ENCODE results near the gene BRD3OS.

The BRD3OS gene

GRCh38 chr9:134049236-134049635 is 24.0 kb downstream of the BRD3OS start:
- ATAC-seq: no peak; the same call in 2 of the 3 replicates
- TF ChIP-seq ESRRG (CRISPR knock-in tag; IDR thresholded peaks at IDR 0.05) (no peak), TOX (CRISPR knock-in tag; IDR thresholded peaks at IDR 0.05; ENCODE audit: borderline replicate concordance) (no peak)

DNA sequence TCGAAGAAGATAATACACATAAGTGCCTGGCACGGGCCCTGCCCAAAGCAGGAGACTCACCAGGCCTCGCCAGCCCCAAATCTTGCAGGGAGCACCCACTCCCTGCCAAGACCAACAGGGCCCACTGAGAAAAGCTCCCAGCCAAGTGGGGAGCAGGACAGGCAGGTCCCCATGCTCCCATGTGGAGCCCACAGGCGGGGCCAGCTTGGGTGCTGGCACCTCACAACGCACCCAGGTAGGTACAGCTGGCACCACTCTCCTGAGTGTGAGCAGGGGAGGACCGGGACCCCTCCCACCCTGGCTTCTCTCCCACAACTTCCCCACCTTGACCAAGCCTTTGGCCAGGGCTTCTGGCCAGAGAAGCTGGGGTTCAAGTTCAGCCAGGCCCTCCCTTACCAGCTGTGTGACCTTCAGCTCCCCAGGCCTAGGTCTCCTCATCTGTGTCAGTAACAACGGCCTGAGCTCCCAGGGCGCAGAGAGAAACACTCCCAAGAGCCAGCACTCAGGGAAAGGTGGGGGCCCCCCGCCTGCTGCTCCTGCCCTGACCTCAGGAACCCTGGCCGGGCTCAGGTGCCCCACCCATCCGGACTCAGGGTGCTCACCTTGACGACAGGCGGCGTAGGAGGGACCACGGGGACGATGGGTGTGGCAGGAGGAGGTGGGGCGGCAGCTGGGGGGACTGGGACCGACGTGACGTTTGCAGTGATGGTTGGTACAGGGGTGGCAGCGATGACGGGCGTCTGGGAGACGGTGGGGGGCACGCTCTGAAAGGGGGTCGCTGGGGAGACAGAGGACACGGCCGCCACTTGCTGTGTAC is 24.7 kb downstream of the BRD3OS start:
- TF ChIP-seq ZC3H10 (CRISPR knock-in tag; IDR thresholded peaks at IDR 0.05): no peak
- no peak for TF ChIP-seq OSR1 (CRISPR knock-in tag; IDR thresholded peaks at IDR 0.05)
- TF ChIP-seq TOX (CRISPR knock-in tag; IDR thresholded peaks at IDR 0.05; ENCODE audit: borderline replicate concordance): no peak
- no peak for TF ChIP-seq POU6F1 (CRISPR knock-in tag; IDR thresholded peaks at IDR 0.05; ENCODE audit: borderline replicate concordance, low read depth)
- TF ChIP-seq TSHZ2 (CRISPR knock-in tag; IDR thresholded peaks at IDR 0.05): no peak
- no peak for TF ChIP-seq CSDC2 (CRISPR knock-in tag; IDR thresholded peaks at IDR 0.05)
- no peak for TF ChIP-seq TCF4 (CRISPR knock-in tag; IDR thresholded peaks at IDR 0.05; ENCODE audit: borderline replicate concordance)
- TF ChIP-seq ZFP3 (CRISPR knock-in tag; IDR thresholded peaks at IDR 0.05): no peak
- no peak for TF ChIP-seq ARNTL (CRISPR knock-in tag; IDR thresholded peaks at IDR 0.05; ENCODE audit: borderline replicate concordance, low read depth)
- TF ChIP-seq ZNF8 (CRISPR knock-in tag; IDR thresholded peaks at IDR 0.05): no peak
- TF ChIP-seq CREB5 (CRISPR knock-in tag; IDR thresholded peaks at IDR 0.05; ENCODE audit: low read depth): no peak
- no peak for TF ChIP-seq BACH2 (CRISPR knock-in tag; IDR thresholded peaks at IDR 0.05; ENCODE audit: borderline replicate concordance)
- no peak for ATAC-seq

- no peak for ATAC-seq
- no peak for TF ChIP-seq PPARA (CRISPR knock-in tag; IDR thresholded peaks at IDR 0.05; ENCODE audit: borderline replicate concordance)
- no peak for TF ChIP-seq ARNTL (CRISPR knock-in tag; IDR thresholded peaks at IDR 0.05; ENCODE audit: borderline replicate concordance, low read depth)
- no peak for TF ChIP-seq TSHZ2 (CRISPR knock-in tag; IDR thresholded peaks at IDR 0.05)
- TF ChIP-seq, protein P1, sequence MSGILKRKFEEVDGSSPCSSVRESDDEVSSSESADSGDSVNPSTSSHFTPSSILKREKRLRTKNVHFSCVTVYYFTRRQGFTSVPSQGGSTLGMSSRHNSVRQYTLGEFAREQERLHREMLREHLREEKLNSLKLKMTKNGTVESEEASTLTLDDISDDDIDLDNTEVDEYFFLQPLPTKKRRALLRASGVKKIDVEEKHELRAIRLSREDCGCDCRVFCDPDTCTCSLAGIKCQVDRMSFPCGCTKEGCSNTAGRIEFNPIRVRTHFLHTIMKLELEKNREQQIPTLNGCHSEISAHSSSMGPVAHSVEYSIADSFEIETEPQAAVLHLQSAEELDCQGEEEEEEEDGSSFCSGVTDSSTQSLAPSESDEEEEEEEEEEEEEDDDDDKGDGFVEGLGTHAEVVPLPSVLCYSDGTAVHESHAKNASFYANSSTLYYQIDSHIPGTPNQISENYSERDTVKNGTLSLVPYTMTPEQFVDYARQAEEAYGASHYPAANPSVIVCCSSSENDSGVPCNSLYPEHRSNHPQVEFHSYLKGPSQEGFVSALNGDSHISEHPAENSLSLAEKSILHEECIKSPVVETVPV (CRISPR knock-in tag; IDR thresholded peaks at IDR 0.05): no peak
- TF ChIP-seq ZC3H10 (CRISPR knock-in tag; IDR thresholded peaks at IDR 0.05): no peak
- TF ChIP-seq GLIS3 (CRISPR knock-in tag; IDR thresholded peaks at IDR 0.05): no peak
- TF ChIP-seq ZNF70 (CRISPR knock-in tag; IDR thresholded peaks at IDR 0.05): no peak
- TF ChIP-seq POU6F1 (CRISPR knock-in tag; IDR thresholded peaks at IDR 0.05; ENCODE audit: borderline replicate concordance, low read depth): no peak
- no peak for TF ChIP-seq ESRRG (CRISPR knock-in tag; IDR thresholded peaks at IDR 0.05)
- no peak for TF ChIP-seq TCF4 (CRISPR knock-in tag; IDR thresholded peaks at IDR 0.05; ENCODE audit: borderline replicate concordance)
- no peak for TF ChIP-seq ZNF8 (CRISPR knock-in tag; IDR thresholded peaks at IDR 0.05)
- TF ChIP-seq BACH2 (CRISPR knock-in tag; IDR thresholded peaks at IDR 0.05; ENCODE audit: borderline replicate concordance): no peak
- TF ChIP-seq CREB5 (CRISPR knock-in tag; IDR thresholded peaks at IDR 0.05; ENCODE audit: low read depth): no peak
- TF ChIP-seq RARB (CRISPR knock-in tag; IDR thresholded peaks at IDR 0.05): no peak
- TF ChIP-seq ISL1 (CRISPR knock-in tag; IDR thresholded peaks at IDR 0.05): no peak
- no peak for TF ChIP-seq OSR1 (CRISPR knock-in tag; IDR thresholded peaks at IDR 0.05)
- TF ChIP-seq, protein P2, sequence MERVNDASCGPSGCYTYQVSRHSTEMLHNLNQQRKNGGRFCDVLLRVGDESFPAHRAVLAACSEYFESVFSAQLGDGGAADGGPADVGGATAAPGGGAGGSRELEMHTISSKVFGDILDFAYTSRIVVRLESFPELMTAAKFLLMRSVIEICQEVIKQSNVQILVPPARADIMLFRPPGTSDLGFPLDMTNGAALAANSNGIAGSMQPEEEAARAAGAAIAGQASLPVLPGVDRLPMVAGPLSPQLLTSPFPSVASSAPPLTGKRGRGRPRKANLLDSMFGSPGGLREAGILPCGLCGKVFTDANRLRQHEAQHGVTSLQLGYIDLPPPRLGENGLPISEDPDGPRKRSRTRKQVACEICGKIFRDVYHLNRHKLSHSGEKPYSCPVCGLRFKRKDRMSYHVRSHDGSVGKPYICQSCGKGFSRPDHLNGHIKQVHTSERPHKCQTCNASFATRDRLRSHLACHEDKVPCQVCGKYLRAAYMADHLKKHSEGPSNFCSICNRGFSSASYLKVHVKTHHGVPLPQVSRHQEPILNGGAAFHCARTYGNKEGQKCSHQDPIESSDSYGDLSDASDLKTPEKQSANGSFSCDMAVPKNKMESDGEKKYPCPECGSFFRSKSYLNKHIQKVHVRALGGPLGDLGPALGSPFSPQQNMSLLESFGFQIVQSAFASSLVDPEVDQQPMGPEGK (CRISPR knock-in tag; IDR thresholded peaks at IDR 0.05; ENCODE audit: borderline replicate concordance): no peak
Observed at GRCh38 chr9:134050726-134051125, 25.4 kb downstream of the BRD3OS start.

All from SK-N-SH treated with all-trans-retinoic acid at 6 μM for 48 hours (cell line).